H1 (cell line): ENCODE data around the gene BCKDHB. TPM values are rescaled to one million over a fixed set of nuclear protein-coding genes. Genes with fewer than 3 reads are reported as not detected.

ENCODE experiments used
- CTCF ChIA-PET: fragments of 300-600 bp; sonication (Branson Sonifier 250); formaldehyde crosslinking; loops from one replicate; lab custom pipeline; 2021; ENCODE audit not compliant: partially characterized antibody; lab: Charles Lee
- POLR2A ChIA-PET: fragments of 300-600 bp; sonication (Branson Sonifier 250); formaldehyde crosslinking; loops from one replicate; lab custom pipeline; 2021; ENCODE audit warnings: inconsistent platforms; ENCODE audit not compliant: partially characterized antibody; lab: Charles Lee
- DNase-seq, 2 experiments: peaks; one replicate each; pipeline versions ENCODE4 v3.0.0 to v3.0.0-alpha.2; 2010 to 2022; ENCODE audit warnings: low spot score in 2 of 2, low read depth in 1 of 2, mixed read lengths in 1 of 2
- FAIRE-seq: peaks from 2 replicates; lab custom pipeline; 2011; peaks lifted over from hg19 to GRCh38; lab: Jason Lieb, UNC
- H2AFZ ChIP-seq: 2 replicates; pipeline ENCODE4 v1.8.1; 2012; ENCODE audit warnings: low read length, inconsistent platforms
- H2AK5ac ChIP-seq: 2 replicates; pipeline ENCODE4 v1.6.1; 2013; ENCODE audit warnings: low read depth, low read length
- H2BK120ac ChIP-seq: replicated peaks from 2 replicates; pipeline ENCODE3; 2013; ENCODE audit warnings: low read depth, low read length, inconsistent platforms
- H2BK12ac ChIP-seq: 2 replicates; pipeline ENCODE4 v1.6.1; 2013; ENCODE audit warnings: low read depth, low read length
- H2BK15ac ChIP-seq: 2 replicates; pipeline ENCODE4 v1.6.1; 2013; ENCODE audit warnings: low read length
- H2BK20ac ChIP-seq: 2 replicates; pipeline ENCODE4 v1.6.1; 2013; ENCODE audit warnings: low read length
- H2BK5ac ChIP-seq: 2 replicates; pipeline ENCODE4 v1.6.1; 2013; ENCODE audit warnings: low read depth, low read length
- H3K14ac ChIP-seq: 2 replicates; pipeline ENCODE4 v1.6.1; 2013; ENCODE audit warnings: inconsistent platforms; ENCODE audit not compliant: insufficient read length
- H3K18ac ChIP-seq: 2 replicates; pipeline ENCODE4 v1.6.1; 2013; ENCODE audit warnings: low read length; ENCODE audit errors: extremely low read depth
- H3K23ac ChIP-seq: 2 replicates; pipeline ENCODE4 v1.6.1; 2013; ENCODE audit warnings: inconsistent platforms; ENCODE audit not compliant: insufficient read length
- H3K23me2 ChIP-seq: 2 replicates; pipeline ENCODE4 v1.6.1; 2013; ENCODE audit warnings: low read depth, low read length
- H3K27ac ChIP-seq: 2 replicates; pipeline ENCODE4 v1.6.1; 2011; ENCODE audit warnings: low read depth, low read length, inconsistent platforms
- H3K27me3 ChIP-seq, 4 experiments: replicated peaks in 1 of 4; 1 replicate in 1 of 4; 2 replicates in 3 of 4; pipeline versions ENCODE4 v1.6.1 to v1.8.1; 2011 to 2013; ENCODE audit warnings: low read length in 3 of 4, mild to moderate bottlenecking in 3 of 4, inconsistent platforms in 2 of 4, mixed read lengths in 2 of 4, moderate library complexity in 1 of 4; ENCODE audit not compliant: control insufficient read depth in 3 of 4, insufficient read depth in 3 of 4; ENCODE audit errors: extremely low read depth in 1 of 4
- H3K36me3 ChIP-seq, 4 experiments: 2 replicates each; pipeline versions ENCODE4 v1.6.1 to v1.8.1; 2011 to 2013; ENCODE audit warnings: mild to moderate bottlenecking in 4 of 4, low read length in 3 of 4, moderate library complexity in 2 of 4, control low read depth in 1 of 4, inconsistent platforms in 1 of 4; ENCODE audit not compliant: insufficient read depth in 4 of 4, control insufficient read depth in 2 of 4
- H3K4ac ChIP-seq: replicated peaks from 2 replicates; pipeline ENCODE3; 2013; ENCODE audit warnings: low read length, low read depth, mixed read lengths, inconsistent platforms; ENCODE audit not compliant: insufficient read length
- H3K4me1 ChIP-seq, 4 experiments: replicated peaks in 1 of 4; 1 replicate in 1 of 4; 2 replicates in 3 of 4; pipeline versions ENCODE4 v1.6.1 to v1.8.1; 2011 to 2013; ENCODE audit warnings: low read length in 3 of 4, inconsistent platforms in 2 of 4, mixed read lengths in 1 of 4; ENCODE audit not compliant: insufficient read depth in 4 of 4, control insufficient read depth in 3 of 4
- H3K4me2 ChIP-seq, 2 experiments: 2 replicates each; pipeline versions ENCODE4 v1.6.1 to v1.8.1; 2011 to 2013; ENCODE audit warnings: low read depth in 2 of 2, low read length in 2 of 2, control low read depth in 1 of 2, inconsistent platforms in 1 of 2, mild to moderate bottlenecking in 1 of 2; ENCODE audit not compliant: insufficient read depth in 1 of 2
- H3K4me3 ChIP-seq, 4 experiments: fragments of 200-600, 300-600 bp in 1 of 4; sonication (generic), shearing (Covaris generic), sonication (Bioruptor Twin) in 1 of 4; 2 replicates each; pipeline versions ENCODE4 v1.5.1 to v1.8.1; 2011 to 2016; ENCODE audit warnings: low read length in 4 of 4, low read depth in 3 of 4, control low read depth in 2 of 4, inconsistent platforms in 2 of 4, mild to moderate bottlenecking in 2 of 4, mixed read lengths in 1 of 4, moderate library complexity in 1 of 4; ENCODE audit not compliant: insufficient read depth in 2 of 4; ENCODE audit errors: extremely low read depth in 1 of 4
- H3K56ac ChIP-seq: replicated peaks from 2 replicates; pipeline ENCODE3; 2013; ENCODE audit warnings: low read depth, mild to moderate bottlenecking, mixed read lengths, low read length, inconsistent platforms; ENCODE audit not compliant: insufficient read length
- H3K79me1 ChIP-seq: 2 replicates; pipeline ENCODE4 v1.6.1; 2013; ENCODE audit warnings: low read depth, low read length, control low read depth
- H3K79me2 ChIP-seq, 2 experiments: 2 replicates each; pipeline versions ENCODE4 v1.6.1 to v1.8.1; 2012 to 2013; ENCODE audit warnings: low read length in 2 of 2, mild to moderate bottlenecking in 2 of 2, inconsistent platforms in 1 of 2; ENCODE audit not compliant: insufficient read depth in 2 of 2, control insufficient read depth in 1 of 2
- H3K9ac ChIP-seq, 4 experiments: replicated peaks in 1 of 4; 1 replicate in 1 of 4; 2 replicates in 3 of 4; pipeline versions ENCODE4 v1.6.1 to v1.8.1; 2011 to 2013; ENCODE audit warnings: low read depth in 3 of 4, low read length in 3 of 4, control low read depth in 2 of 4, mild to moderate bottlenecking in 2 of 4, moderate library complexity in 2 of 4, inconsistent platforms in 1 of 4; ENCODE audit errors: extremely low read depth in 1 of 4
- H3K9me3 ChIP-seq, 2 experiments: 2 replicates each; pipeline versions ENCODE4 v1.6.1 to v1.8.1; 2012 to 2013; ENCODE audit warnings: mild to moderate bottlenecking in 2 of 2, moderate library complexity in 2 of 2, control low read depth in 1 of 2, inconsistent platforms in 1 of 2, low read depth in 1 of 2, low read length in 1 of 2, mixed read lengths in 1 of 2; ENCODE audit not compliant: insufficient read depth in 2 of 2
- H4K20me1 ChIP-seq, 2 experiments: replicated peaks in 1 of 2; 2 replicates each; pipeline versions ENCODE3 to v1.8.1; 2011 to 2013; ENCODE audit warnings: inconsistent platforms in 2 of 2, low read length in 2 of 2, mild to moderate bottlenecking in 1 of 2; ENCODE audit not compliant: insufficient read depth in 2 of 2, control insufficient read depth in 1 of 2
- H4K5ac ChIP-seq: 2 replicates; pipeline ENCODE4 v1.6.1; 2013; ENCODE audit warnings: low read length, low read depth, mixed read lengths, inconsistent platforms; ENCODE audit not compliant: insufficient read length
- H4K8ac ChIP-seq: 2 replicates; pipeline ENCODE4 v1.8.0; 2013; ENCODE audit warnings: mild to moderate bottlenecking, moderate library complexity, low read length, inconsistent platforms; ENCODE audit not compliant: insufficient read depth; ENCODE audit errors: extremely low read depth
- H4K91ac ChIP-seq: replicated peaks from 2 replicates; pipeline ENCODE3; 2013; ENCODE audit warnings: low read length, mixed read lengths, inconsistent platforms; ENCODE audit not compliant: insufficient read length
- CEBPB ChIP-seq: IDR thresholded peaks from 2 replicates; pipeline ENCODE4 v1.6.1; 2012; ENCODE audit warnings: low read depth, low read length
- CHD1 ChIP-seq: IDR thresholded peaks from 2 replicates; pipeline ENCODE4 v1.6.1; 2012; ENCODE audit warnings: low read depth, low read length, improper control_type of control experiment
- EP300 ChIP-seq, 2 experiments: IDR thresholded peaks; 1 replicate in 1 of 2; 2 replicates in 1 of 2; pipeline ENCODE4 v1.6.1; 2011 to 2012; ENCODE audit warnings: low read depth in 2 of 2, low read length in 2 of 2, mild to moderate bottlenecking in 2 of 2, borderline replicate concordance in 1 of 2, inconsistent platforms in 1 of 2, moderate library complexity in 1 of 2
- EZH2 ChIP-seq: fragments of 200-600 bp; sonication (generic); IDR thresholded peaks from 2 replicates; pipeline ENCODE4 v1.7.1; 2012; ENCODE audit warnings: low read depth, mild to moderate bottlenecking, moderate library complexity, low read length, inconsistent platforms; ENCODE audit not compliant: severe bottlenecking
- GABPA ChIP-seq: IDR thresholded peaks from 2 replicates; pipeline ENCODE4 v1.6.1; 2011; ENCODE audit warnings: mild to moderate bottlenecking, low read length, moderate library complexity, borderline replicate concordance; ENCODE audit not compliant: insufficient read depth
- HDAC2 ChIP-seq, 2 experiments: fragments of 300-600 bp in 1 of 2; sonication (generic) in 1 of 2; IDR thresholded peaks; 2 replicates each; pipeline ENCODE4 v1.6.1; 2011 to 2012; ENCODE audit warnings: low read depth in 2 of 2, low read length in 2 of 2, mild to moderate bottlenecking in 2 of 2, moderate library complexity in 2 of 2, borderline replicate concordance in 1 of 2, inconsistent platforms in 1 of 2
- JUN ChIP-seq: IDR thresholded peaks from 2 replicates; pipeline ENCODE4 v1.6.1; 2011; ENCODE audit warnings: low read depth, mild to moderate bottlenecking, improper control_type of control experiment, low read length
- NANOG ChIP-seq: IDR thresholded peaks from 2 replicates; pipeline ENCODE4 v1.6.1; 2011; ENCODE audit warnings: low read length, low read depth, mild to moderate bottlenecking, inconsistent platforms; ENCODE audit not compliant: insufficient read depth, poor library complexity, severe bottlenecking
- RFX5 ChIP-seq: IDR thresholded peaks from 2 replicates; pipeline ENCODE4 v1.6.1; 2011; ENCODE audit warnings: low read depth, low read length, improper control_type of control experiment, borderline replicate concordance
- RXRA ChIP-seq: IDR thresholded peaks from 2 replicates; pipeline ENCODE4 v1.6.1; 2011; ENCODE audit warnings: low read depth, mild to moderate bottlenecking, low read length, moderate library complexity; ENCODE audit not compliant: insufficient read depth
- SP1 ChIP-seq: IDR thresholded peaks from 2 replicates; pipeline ENCODE4 v1.6.1; 2011; ENCODE audit warnings: low read depth, low read length
- SRF ChIP-seq: IDR thresholded peaks from 2 replicates; pipeline ENCODE4 v1.6.1; 2011; ENCODE audit warnings: mild to moderate bottlenecking, low read depth, low read length, moderate library complexity
- WGBS, 2 experiments: shearing (Covaris generic) in 1 of 2; methylation state at CpG; one replicate each; pipeline versions ENCODE4 v1.1.6 to v1.1.7; 2013 to 2015; ENCODE audit warnings: low lambda C conversion rate in 2 of 2, mixed read lengths in 2 of 2, inconsistent platforms in 1 of 2, low coverage in 1 of 2, missing lambda C conversion rate in 1 of 2; ENCODE audit not compliant: insufficient replicate concordance in 2 of 2, insufficient coverage in 1 of 2, insufficient read length in 1 of 2; ENCODE audit errors: extremely low coverage in 1 of 2, missing lambda C conversion rate in 1 of 2; 5-methylcytosine and 5-hydroxymethylcytosine counted together
- polyA plus RNA-seq, 7 experiments: library from polyadenylated mRNA; depleted of rRNA in 3 of 7; stranded (reverse) in 5 of 7; unstranded in 2 of 7; fragments of >200 nt in 5 of 7; fragments of 200-250 nt in 2 of 7; gene quantifications; 1 replicate in 5 of 7; 2 replicates in 1 of 7; 4 replicates in 1 of 7; pipeline versions ENCODE4 v1.2.1 to v1.2.3, GENCODE V29; 2011 to 2013; ENCODE audit warnings: missing spikeins in 2 of 7, mixed read lengths in 2 of 7
- total RNA-seq: library from RNA; stranded (reverse); fragmentation: NEBNext Ultra II Directional; extraction: Animal tissue kit (Norgen Biotek cat#: 25700); gene quantifications from 2 replicates; pipeline ENCODE4 v1.2.1, GENCODE V29; 2021
- TF ChIP-seq, protein P1 (sequence below): IDR thresholded peaks from 2 replicates; pipeline ENCODE4 v1.6.1; 2011; ENCODE audit warnings: low read length, improper control_type of control experiment

Gene BCKDHB
- total and polyA plus RNA-seq, 2 of the 8 experiments (the other 6 are each of a cell fraction or from before 2014, with no cell fraction given) = 22.1 to 30.8 TPM

DNA sequence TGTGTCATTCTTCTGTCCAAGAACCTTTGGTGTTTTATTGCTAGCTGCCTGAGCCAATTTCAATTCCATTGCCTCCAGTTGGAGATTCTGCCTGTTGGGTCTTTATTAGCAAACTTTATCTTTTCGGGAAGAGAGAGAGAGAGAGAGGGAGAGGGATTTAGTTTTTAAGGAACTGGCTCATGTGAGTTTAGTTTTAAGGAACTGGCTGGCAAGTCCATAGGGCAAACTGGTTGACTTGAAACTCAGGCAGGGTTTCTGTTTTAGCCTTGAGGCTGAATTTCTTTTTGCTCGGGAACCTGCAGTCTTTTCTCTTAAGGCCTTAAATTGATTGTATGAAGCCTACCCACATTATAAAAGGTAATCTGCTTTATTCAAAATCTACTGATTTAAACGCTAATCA, 23.0 kb downstream of the BCKDHB start:
- Histone ChIP-seq H2BK20ac (no peak overlapping the region), H4K8ac (no peak overlapping the region), H3K14ac (no peak overlapping the region), H3K4me3 (no peak overlapping the region), H3K4me1 (no peaks in the 10 kb centered on the region; a peak in 1 of 7 replicates), H2BK15ac (no peak overlapping the region), H2BK120ac (no peak overlapping the region), H3K4me2 (no peak overlapping the region), H3K23ac (no peak overlapping the region), H4K5ac (no peak overlapping the region), H3K56ac (no peak overlapping the region), H3K9ac (no peak overlapping the region), H4K91ac (no peak overlapping the region), H3K79me2 (peaks cover 0 to 14% of the 10 kb centered on the region in 2 experiments; a peak in 2 of 4 replicates), H3K79me1 (no peaks in the 10 kb centered on the region; the same call in 1 of the 2 replicates), H2BK12ac (no peak overlapping the region), H3K27ac (no peak overlapping the region), H3K23me2 (no peaks in the 10 kb centered on the region), H2BK5ac (no peak overlapping the region), H3K4ac (no peak overlapping the region), H3K27me3 (no peaks in the 10 kb centered on the region), H3K18ac (no peak overlapping the region), H2AFZ (no peak overlapping the region), H2AK5ac (no peak overlapping the region), H4K20me1 (peaks cover 0 to 1% of the 10 kb centered on the region in 2 experiments), H3K9me3 (no peaks in the 10 kb centered on the region), H3K36me3 (peaks cover 0 to 32% (median 2%) of the 10 kb centered on the region in 4 experiments; a peak in 4 of 8 replicates)
- no peak for DNase-seq
- no peak for FAIRE-seq
- ChIA-PET POLR2A (no interaction called here), CTCF (no interaction called here)
- WGBS, 2 experiments = 95% methylated on average over 3 of the region's 3 CpGs; no CpG with 5 or more reads in 1 of the 2 experiments
- TF ChIP-seq JUN (no peak), HDAC2 (IDR thresholded peaks at IDR 0.05; ENCODE audit: borderline replicate concordance in 1 of 2, low read depth in 2 of 2, low read length in 2 of 2) (no peak), GABPA (no peak), EP300 (IDR thresholded peaks at IDR 0.05; ENCODE audit: borderline replicate concordance in 1 of 2, low read depth in 2 of 2, low read length in 2 of 2) (no peak), NANOG (no peak), RFX5 (no peak), SP1 (no peak), SRF (no peak), RXRA (no peak), EZH2 (no peak), CEBPB (no peak), CHD1 (no peak)
- TF ChIP-seq, protein P1, sequence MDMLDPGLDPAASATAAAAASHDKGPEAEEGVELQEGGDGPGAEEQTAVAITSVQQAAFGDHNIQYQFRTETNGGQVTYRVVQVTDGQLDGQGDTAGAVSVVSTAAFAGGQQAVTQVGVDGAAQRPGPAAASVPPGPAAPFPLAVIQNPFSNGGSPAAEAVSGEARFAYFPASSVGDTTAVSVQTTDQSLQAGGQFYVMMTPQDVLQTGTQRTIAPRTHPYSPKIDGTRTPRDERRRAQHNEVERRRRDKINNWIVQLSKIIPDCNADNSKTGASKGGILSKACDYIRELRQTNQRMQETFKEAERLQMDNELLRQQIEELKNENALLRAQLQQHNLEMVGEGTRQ = no peak
